Stimulated activated CD8-positive, alpha-beta memory T cell treated with anti-CD3 and anti-CD28 coated beads, Interleukin-4, amount 100 ng/mL, for 48 hours (primary cell): ENCODE measurements around the gene TNFRSF12A.
"Not testable (repeated sequence)": the region's sequence is repeated elsewhere in the genome, so short reads cannot be mapped to it uniquely, and the experiment has no call there.

Experiments used
- DNase-seq: peaks from one replicate; pipeline ENCODE4 v3.0.0-alpha.2; 2020

Gene TNFRSF12A

DNA sequence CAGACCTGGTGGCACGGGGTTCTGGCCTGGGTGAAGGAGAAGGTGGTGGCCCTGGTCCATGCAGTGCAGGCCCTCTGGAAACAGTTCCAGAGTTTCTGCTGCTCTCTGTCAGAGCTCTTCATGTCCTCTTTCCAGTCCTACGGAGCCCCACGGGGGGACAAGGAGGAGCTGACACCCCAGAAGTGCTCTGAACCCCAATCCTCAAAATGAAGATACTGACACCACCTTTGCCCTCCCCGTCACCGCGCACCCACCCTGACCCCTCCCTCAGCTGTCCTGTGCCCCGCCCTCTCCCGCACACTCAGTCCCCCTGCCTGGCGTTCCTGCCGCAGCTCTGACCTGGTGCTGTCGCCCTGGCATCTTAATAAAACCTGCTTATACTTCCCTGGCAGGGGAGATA, 49.0 kb downstream of the TNFRSF12A start:
- DNase-seq = not testable (repeated sequence)

DNA sequence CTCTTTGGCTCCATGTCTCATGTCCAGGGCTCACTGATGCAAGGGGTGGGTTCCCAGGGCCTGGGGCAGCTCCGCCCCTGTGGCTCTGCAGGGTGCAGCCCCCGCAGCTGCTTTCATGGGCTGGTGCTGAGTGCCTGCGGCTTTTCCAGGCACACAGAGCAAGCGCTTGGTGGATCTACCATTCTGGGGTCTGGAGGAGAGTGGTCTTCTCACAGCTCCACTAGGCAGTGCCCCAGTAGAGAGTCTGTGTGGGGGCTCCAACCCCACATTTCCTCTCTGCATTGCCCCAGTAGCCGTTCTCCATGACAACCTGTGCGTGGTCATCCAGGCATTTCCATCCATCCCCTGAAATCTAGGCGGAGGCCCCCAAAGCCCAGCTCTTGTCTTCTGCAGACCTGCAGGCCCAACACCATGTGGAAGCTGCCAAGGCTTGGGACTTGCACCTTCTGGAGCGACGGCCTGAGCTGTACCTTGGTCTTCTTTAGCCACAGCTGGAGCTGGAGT, 50.5 kb downstream of the TNFRSF12A start:
- DNase-seq = no peak

DNA sequence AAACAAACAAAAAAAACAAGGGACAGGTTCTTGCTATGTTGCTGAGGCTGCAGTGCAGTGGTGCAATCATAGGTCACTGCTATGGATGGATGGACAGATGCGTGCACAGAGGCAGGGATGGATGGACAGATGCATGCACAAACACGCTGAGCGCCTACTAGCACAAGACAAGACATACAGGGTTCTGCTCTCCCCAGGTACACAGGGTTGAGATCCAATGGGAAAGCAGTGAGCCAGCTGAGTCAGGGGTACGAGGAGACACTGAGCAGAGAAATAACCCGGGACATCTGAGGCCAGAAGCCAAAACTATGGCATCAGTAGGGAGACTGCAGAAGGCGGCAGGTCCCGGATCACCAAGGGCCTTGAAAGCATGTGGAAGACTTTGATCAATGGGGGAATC, 51.5 kb downstream of the TNFRSF12A start:
- DNase-seq = no peak
